Liver (tissue), 9 donors: ENCODE results near the gene NEK5. TPM values are rescaled to one million over a fixed set of nuclear protein-coding genes. Genes with fewer than 3 reads are reported as not detected.
"Not testable (repeated sequence)": the region's sequence is repeated elsewhere in the genome, so short reads cannot be mapped to it uniquely, and the experiment has no call there.

Experiments used
- DNase-seq: peaks from one replicate; pipeline ENCODE4 v3.0.0-alpha.2; 2017; ENCODE audit warnings: low spot score
- H3K27ac ChIP-seq, 2 donors: one replicate each; pipeline ENCODE4 v1.7.0; 2013; ENCODE audit warnings: inconsistent platforms in 2 of 2, low read length in 2 of 2, control low read depth in 1 of 2, low read depth in 1 of 2, mild to moderate bottlenecking in 1 of 2
- H3K27me3 ChIP-seq, 4 donors: one replicate each; pipeline versions ENCODE4 v1.6.1 to v1.7.0; 2013; ENCODE audit warnings: low read length in 3 of 4, inconsistent platforms in 1 of 4, mild to moderate bottlenecking in 1 of 4, moderate library complexity in 1 of 4; ENCODE audit not compliant: control insufficient read depth in 4 of 4, insufficient read depth in 4 of 4
- H3K36me3 ChIP-seq, 4 donors: one replicate each; pipeline versions ENCODE4 v1.6.1 to v1.7.0; 2013; ENCODE audit warnings: low read length in 3 of 4, mild to moderate bottlenecking in 3 of 4, low read depth in 1 of 4, moderate library complexity in 1 of 4; ENCODE audit not compliant: control insufficient read depth in 4 of 4, insufficient read depth in 3 of 4
- H3K4me1 ChIP-seq, 4 donors: one replicate each; pipeline versions ENCODE4 v1.6.1 to v1.7.0; 2013; ENCODE audit warnings: low read length in 3 of 4, mild to moderate bottlenecking in 3 of 4, moderate library complexity in 1 of 4; ENCODE audit not compliant: control insufficient read depth in 4 of 4, insufficient read depth in 4 of 4
- H3K4me3 ChIP-seq, 3 donors: one replicate each; pipeline versions ENCODE4 v1.6.1 to v1.7.0; 2013; ENCODE audit warnings: low read length in 3 of 3, control low read depth in 1 of 3, low read depth in 1 of 3, mild to moderate bottlenecking in 1 of 3
- H3K9ac ChIP-seq, 2 donors: one replicate each; pipeline ENCODE4 v1.7.0; 2013; ENCODE audit warnings: low read length in 2 of 2, mild to moderate bottlenecking in 2 of 2, moderate library complexity in 2 of 2, control low read depth in 1 of 2, low read depth in 1 of 2
- H3K9me3 ChIP-seq, 4 donors: one replicate each; pipeline versions ENCODE4 v1.6.1 to v1.7.0; 2013; ENCODE audit warnings: low read length in 3 of 4; ENCODE audit not compliant: control insufficient read depth in 4 of 4
- CTCF ChIP-seq: fragments of 150-350 bp; IDR thresholded peaks from 2 replicates; pipeline ENCODE4 v1.5.1; 2017; ENCODE audit warnings: improper control_type of control experiment, low read depth, low read length; ENCODE audit not compliant: missing input control
- EGR1 ChIP-seq, 2 donors: IDR thresholded peaks; 2 replicates each; pipeline ENCODE4 v1.6.1; 2016 to 2018; ENCODE audit warnings: antibody characterized with exemption in 2 of 2, low read depth in 2 of 2
- FOXA1 ChIP-seq: IDR thresholded peaks from 2 replicates; pipeline ENCODE4 v1.6.1; 2016; ENCODE audit warnings: antibody characterized with exemption
- FOXA2 ChIP-seq: IDR thresholded peaks from 2 replicates; pipeline ENCODE4 v1.6.1; 2016; ENCODE audit warnings: antibody characterized with exemption
- GABPA ChIP-seq, 2 donors: IDR thresholded peaks in 1 of 2; conservative IDR thresholded peaks in 1 of 2; 2 replicates each; pipeline ENCODE4 v1.6.1; 2016; ENCODE audit warnings: antibody characterized with exemption in 2 of 2, mild to moderate bottlenecking in 1 of 2, moderate library complexity in 1 of 2
- HNF4A ChIP-seq, 2 donors: conservative IDR thresholded peaks; 2 replicates each; pipeline ENCODE4 v1.6.1; 2016; ENCODE audit warnings: antibody characterized with exemption in 2 of 2, mild to moderate bottlenecking in 2 of 2
- HNF4G ChIP-seq: IDR thresholded peaks from 2 replicates; pipeline ENCODE4 v1.6.1; 2016; ENCODE audit warnings: antibody characterized with exemption
- JUND ChIP-seq, 2 donors: IDR thresholded peaks; 2 replicates each; pipeline ENCODE4 v1.6.1; 2016; ENCODE audit warnings: antibody characterized with exemption in 2 of 2
- NR2F2 ChIP-seq: IDR thresholded peaks from 2 replicates; pipeline ENCODE4 v1.6.1; 2016; ENCODE audit warnings: antibody characterized with exemption
- RAD21 ChIP-seq, 2 donors: IDR thresholded peaks; 2 replicates each; pipeline ENCODE4 v1.6.1; 2016; ENCODE audit warnings: antibody characterized with exemption in 2 of 2, mild to moderate bottlenecking in 2 of 2
- REST ChIP-seq: IDR thresholded peaks from 2 replicates; pipeline ENCODE4 v1.6.1; 2016; ENCODE audit warnings: antibody characterized with exemption, mild to moderate bottlenecking
- RXRA ChIP-seq, 2 donors: IDR thresholded peaks; 2 replicates each; pipeline ENCODE4 v1.6.1; 2017 to 2018; ENCODE audit warnings: antibody characterized with exemption in 2 of 2, mild to moderate bottlenecking in 1 of 2
- SP1 ChIP-seq: IDR thresholded peaks from 2 replicates; pipeline ENCODE4 v1.6.1; 2018; ENCODE audit warnings: antibody characterized with exemption, mild to moderate bottlenecking
- TAF1 ChIP-seq: conservative IDR thresholded peaks from 2 replicates; pipeline ENCODE4 v1.6.1; 2016; ENCODE audit warnings: antibody characterized with exemption, mild to moderate bottlenecking
- YY1 ChIP-seq: IDR thresholded peaks from 2 replicates; pipeline ENCODE4 v1.6.1; 2016; ENCODE audit warnings: antibody characterized with exemption, mild to moderate bottlenecking
- WGBS: extraction: QIAGEN DNeasy Blood & Tissue Kit; methylation state at CpG from one replicate; pipeline ENCODE4 v1.1.7; 2013; 5-methylcytosine and 5-hydroxymethylcytosine counted together
- polyA plus RNA-seq, 2 donors: library from polyadenylated mRNA; stranded (reverse) in 1 of 2; unstranded in 1 of 2; fragments of 200-250 nt in 1 of 2; fragments of >200 nt in 1 of 2; fragmentation: Nextera tagmentation in 1 of 2; extraction: Ambion mirVana in 1 of 2; gene quantifications; one replicate each; pipeline versions ENCODE4 v1.2.1 to v1.2.3, GENCODE V29; 2013 to 2015
- total RNA-seq, 2 donors: library from RNA; depleted of rRNA; stranded (reverse); fragments of >200 nt; gene quantifications; one replicate each; pipeline ENCODE4 v1.2.3, GENCODE V29; 2014
- TF ChIP-seq, protein P1 (sequence below): IDR thresholded peaks from 2 replicates; pipeline ENCODE4 v1.6.1; 2016; ENCODE audit warnings: antibody characterized with exemption
- TF ChIP-seq, protein P2 (sequence below): IDR thresholded peaks from 2 replicates; pipeline ENCODE4 v1.6.1; 2016; ENCODE audit warnings: antibody characterized with exemption
- donor health status: healthy.
- donor health status: healthy.
- donor health status: healthy.
- donor health status: healthy.
- donor health status: healthy.

The NEK5 gene
- total and polyA plus RNA-seq, 4 donors: 0.08 to 0.63 (median 0.23) TPM; not detected in 1

DNA sequence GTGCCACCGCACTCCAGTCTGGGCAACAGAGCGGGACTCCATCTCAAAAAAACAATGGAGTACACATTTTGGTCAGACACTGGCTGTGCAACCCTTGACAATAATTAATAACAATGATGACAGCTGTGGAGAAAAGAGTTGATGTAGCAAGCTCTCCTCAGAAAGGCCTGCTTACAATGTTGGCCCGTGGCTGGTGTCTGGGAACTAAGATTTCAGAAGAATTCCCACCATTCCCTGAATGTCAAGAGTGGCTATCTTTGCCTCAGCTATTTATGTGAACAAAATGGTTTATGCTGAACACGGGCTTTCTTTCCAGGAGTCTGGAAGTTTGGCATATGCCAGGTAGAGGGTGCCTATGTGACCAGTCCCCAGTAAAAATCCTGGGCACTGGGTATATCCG, 25.5 kb downstream of the NEK5 start:
- H3K27ac ChIP-seq: no peak overlapping the region
- no peak for DNase-seq
- H3K9me3 ChIP-seq: no peaks in the 10 kb centered on the region
- H3K4me1 ChIP-seq: no peaks in the 10 kb centered on the region
- no peaks in the 10 kb centered on the region for H3K36me3 ChIP-seq
- no peak overlapping the region for H3K9ac ChIP-seq
- WGBS: 95% methylated on average over 5 of the region's 5 CpGs
- TF ChIP-seq, protein P1, sequence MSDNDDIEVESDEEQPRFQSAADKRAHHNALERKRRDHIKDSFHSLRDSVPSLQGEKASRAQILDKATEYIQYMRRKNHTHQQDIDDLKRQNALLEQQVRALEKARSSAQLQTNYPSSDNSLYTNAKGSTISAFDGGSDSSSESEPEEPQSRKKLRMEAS: no peak
- TF ChIP-seq SP1 (no peak), HNF4A (conservative IDR thresholded peaks at IDR 0.05) (no peak), REST (no peak), NR2F2 (no peak), FOXA2 (no peak), JUND (IDR thresholded peaks at IDR 0.05) (no peak), HNF4G (no peak)
- H3K4me3 ChIP-seq: no peak overlapping the region
- no peaks in the 10 kb centered on the region for H3K27me3 ChIP-seq

DNA sequence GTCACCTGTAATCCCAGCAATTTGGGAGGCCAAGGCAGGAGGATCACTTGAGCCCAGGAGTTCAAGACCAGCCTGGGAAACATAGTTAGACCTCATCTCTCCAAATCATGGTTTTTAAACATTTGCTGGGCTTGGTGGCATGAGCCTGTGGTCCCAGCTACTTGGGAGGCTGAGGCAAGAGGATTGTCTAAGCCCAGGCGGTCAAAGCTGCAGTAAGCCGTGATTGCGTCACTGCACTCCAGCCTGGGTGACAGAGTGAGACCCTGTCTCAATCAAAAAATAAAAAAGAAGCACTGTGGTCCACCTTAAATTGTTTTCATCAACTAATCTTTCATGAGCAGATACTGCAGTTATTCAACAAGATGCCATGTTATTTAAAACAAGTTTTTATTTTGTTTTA, 26.4 kb downstream of the NEK5 start:
- DNase-seq, H3K4me3 ChIP-seq, H3K9ac ChIP-seq, H3K4me1 ChIP-seq, H3K27ac ChIP-seq, H3K36me3 ChIP-seq, H3K27me3 ChIP-seq, H3K9me3 ChIP-seq: not testable (repeated sequence)
- 96% methylated on average over 3 of the region's 3 CpGs for WGBS

GRCh38 chr13:52097197-52097596, 31.7 kb downstream of the NEK5 start:
- no peak overlapping the region for H3K4me3 ChIP-seq
- H3K27me3 ChIP-seq: no peaks in the 10 kb centered on the region
- TF ChIP-seq FOXA2: no peak
- TF ChIP-seq JUND (IDR thresholded peaks at IDR 0.05): no peak
- no peak for TF ChIP-seq YY1
- TF ChIP-seq GABPA (IDR thresholded peaks at IDR 0.05 in 1 of 2, conservative IDR thresholded peaks at IDR 0.05 in 1 of 2): no peak
- no peak for TF ChIP-seq HNF4G
- TF ChIP-seq, protein P2, sequence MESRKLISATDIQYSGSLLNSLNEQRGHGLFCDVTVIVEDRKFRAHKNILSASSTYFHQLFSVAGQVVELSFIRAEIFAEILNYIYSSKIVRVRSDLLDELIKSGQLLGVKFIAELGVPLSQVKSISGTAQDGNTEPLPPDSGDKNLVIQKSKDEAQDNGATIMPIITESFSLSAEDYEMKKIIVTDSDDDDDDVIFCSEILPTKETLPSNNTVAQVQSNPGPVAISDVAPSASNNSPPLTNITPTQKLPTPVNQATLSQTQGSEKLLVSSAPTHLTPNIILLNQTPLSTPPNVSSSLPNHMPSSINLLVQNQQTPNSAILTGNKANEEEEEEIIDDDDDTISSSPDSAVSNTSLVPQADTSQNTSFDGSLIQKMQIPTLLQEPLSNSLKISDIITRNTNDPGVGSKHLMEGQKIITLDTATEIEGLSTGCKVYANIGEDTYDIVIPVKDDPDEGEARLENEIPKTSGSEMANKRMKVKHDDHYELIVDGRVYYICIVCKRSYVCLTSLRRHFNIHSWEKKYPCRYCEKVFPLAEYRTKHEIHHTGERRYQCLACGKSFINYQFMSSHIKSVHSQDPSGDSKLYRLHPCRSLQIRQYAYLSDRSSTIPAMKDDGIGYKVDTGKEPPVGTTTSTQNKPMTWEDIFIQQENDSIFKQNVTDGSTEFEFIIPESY: no peak
- TF ChIP-seq HNF4A (conservative IDR thresholded peaks at IDR 0.05): no peak
- no peak for TF ChIP-seq CTCF
- no peak for TF ChIP-seq NR2F2
- TF ChIP-seq TAF1: no peak
- TF ChIP-seq RXRA (IDR thresholded peaks at IDR 0.05): no peak
- TF ChIP-seq RAD21 (IDR thresholded peaks at IDR 0.05): no peak
- no peak for TF ChIP-seq REST
- TF ChIP-seq FOXA1: no peak
- no peak for TF ChIP-seq EGR1 (IDR thresholded peaks at IDR 0.05; ENCODE audit: low read depth in 2 of 2)
- no peak overlapping the region for H3K9ac ChIP-seq
- H3K4me1 ChIP-seq: peaks cover 0 to 1% (median 0%) of the 10 kb centered on the region in 4 donors
- H3K36me3 ChIP-seq: no peaks in the 10 kb centered on the region
- WGBS: 94% methylated on average over 5 of the region's 5 CpGs
- no peak for DNase-seq
- H3K9me3 ChIP-seq: no peaks in the 10 kb centered on the region
- H3K27ac ChIP-seq: no peak overlapping the region
